ENCODE data around the gene FOXK2.
"Not testable (repeated sequence)": the region's sequence is repeated elsewhere in the genome, so short reads cannot be mapped to it uniquely, and the experiment has no call there.

The FOXK2 gene

DNA sequence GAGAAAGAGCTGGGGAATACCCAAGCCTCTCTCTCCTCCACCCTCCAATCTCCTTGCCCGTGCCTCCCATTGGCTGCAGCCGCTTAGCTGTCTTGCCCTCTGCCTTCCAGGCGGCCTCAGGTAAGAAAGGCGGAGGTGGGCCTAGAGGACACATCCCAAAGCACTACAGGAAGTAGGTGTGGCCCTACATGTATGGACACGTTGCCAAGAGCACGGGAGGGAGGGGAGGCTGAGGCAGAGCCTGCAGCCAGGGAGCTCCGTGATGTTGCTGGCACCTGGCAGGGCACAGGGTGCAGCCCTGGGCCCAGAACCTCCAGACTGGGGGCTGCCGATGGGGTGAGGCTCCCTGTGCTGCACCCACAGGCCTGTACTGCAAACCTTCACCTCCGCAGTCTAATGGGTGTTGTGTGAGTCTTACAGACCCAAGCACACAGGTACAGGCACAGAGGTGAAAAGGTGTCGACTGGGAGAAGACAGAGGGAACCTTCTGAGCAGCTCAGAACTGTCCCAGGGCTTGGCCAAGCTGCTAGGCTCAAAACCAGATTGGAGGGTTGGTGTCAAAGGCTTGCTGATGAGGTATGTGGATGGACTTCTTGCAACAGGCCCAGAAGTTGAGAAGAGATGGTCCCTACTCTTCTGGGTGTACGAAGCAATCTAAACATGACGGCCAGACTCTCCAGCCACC, 23.5 kb upstream of the FOXK2 start:
- no peak for DNase-seq (ENCODE audit: low read depth)

GRCh38 chr17:82496529-82497434, 22.8 kb upstream of the FOXK2 start:
- DNase-seq (ENCODE audit: low read depth), result peak; percentile 58

DNA sequence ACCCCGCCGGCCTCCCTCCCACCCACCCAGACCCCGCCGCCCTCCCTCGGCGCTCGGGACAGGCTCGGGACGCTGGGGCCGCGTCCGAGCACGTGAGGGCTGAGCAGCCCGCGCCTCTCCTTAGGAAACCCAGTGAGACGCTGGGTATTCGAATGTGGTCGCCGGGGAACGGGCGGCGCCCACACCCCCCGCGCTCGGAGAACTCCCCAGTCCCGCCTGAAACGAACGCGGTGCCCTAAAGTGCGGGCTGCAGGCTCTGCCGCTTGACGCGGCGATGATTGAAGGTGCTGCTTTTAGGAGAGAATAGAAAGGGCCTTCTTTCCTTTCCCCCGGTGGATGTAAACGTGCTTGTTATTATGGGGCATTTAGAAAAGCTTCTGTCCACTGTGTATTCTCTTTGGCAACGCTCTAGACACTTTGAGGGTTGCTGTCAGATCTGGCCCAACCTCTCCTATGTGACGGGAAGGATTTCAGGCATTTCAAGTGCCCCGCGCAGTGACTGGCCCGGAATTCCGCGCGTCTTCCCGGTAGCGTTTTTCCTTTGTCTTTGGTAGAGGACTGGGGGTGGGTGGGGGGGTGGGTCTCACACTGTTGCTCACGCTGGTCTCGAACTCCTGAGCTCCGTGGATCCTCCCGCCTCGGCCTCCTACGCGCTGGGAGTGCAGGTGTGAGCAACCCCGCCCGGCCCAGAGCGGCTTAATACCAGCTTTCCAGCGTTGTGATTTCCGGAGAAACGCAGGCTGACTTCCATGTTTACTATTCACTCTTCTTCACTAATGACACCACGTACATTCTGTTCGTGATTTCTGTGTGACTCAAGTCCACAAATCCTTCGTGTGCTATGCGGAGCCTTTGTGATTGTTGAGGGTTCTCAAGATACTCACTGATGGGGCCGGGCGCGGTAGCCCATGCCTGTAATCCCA, 21.8 kb upstream of the FOXK2 start:
- DNase-seq (ENCODE audit: low read depth), result peak; percentile 80

GRCh38 chr17:82502207-82502606, 17.3 kb upstream of the FOXK2 start:
- no peak for DNase-seq (ENCODE audit: low read depth)

DNA sequence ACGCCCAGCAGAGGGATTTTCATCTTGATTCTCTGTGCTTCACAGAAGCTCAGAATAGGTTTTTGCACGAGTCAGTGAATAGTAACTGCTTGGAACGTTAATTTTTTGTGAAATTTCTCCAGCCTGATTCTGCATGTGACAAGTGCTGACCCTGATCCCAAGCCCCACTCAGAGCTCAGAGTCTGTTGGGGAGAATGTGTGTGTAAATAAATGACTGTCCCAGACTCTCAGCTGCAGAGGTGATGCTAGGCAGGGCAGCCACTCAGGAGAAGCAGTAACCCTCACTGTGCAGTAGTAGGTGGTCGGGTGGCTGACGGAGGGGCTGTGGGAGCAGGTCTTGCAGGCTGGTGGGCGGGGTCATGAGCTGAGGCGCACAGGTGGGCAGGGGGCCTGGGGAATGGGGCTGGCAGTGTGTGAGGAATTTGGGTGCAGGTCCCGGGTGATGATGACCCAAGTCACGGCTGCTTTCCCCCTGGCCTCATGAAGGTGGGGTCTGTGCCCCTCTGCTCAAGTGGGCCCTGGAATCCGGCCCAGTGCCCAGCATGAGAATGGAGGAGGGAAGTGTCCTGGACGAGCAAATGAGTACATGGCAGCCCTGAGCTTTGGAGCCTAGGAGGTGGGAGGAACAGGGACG, 16.3 kb upstream of the FOXK2 start:
- DNase-seq (ENCODE audit: low read depth), result no peak

- no peak for DNase-seq (ENCODE audit: low read depth)
These were observed 15.7 kb upstream of the FOXK2 start for GRCh38 chr17:82503728-82504308.

DNA sequence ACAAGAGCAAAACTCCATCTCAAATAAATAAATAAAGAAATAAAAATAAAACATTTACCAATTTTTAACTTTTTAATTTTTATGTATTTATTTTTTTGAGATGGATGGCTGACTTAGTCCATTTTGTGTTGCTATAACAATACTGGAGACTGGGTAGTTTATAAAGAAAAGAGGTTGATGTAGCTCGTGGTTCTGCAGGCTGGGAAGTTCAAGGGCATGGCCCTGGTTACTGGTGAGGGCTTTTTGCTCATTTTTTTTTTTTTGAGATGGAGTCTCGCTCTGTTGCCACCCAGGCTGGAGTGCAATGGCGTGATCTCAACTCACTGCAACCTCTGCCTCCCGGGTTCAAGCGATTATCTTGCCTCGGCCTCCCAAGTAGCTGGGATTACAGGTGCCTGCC, 14.2 kb upstream of the FOXK2 start:
- no peak for DNase-seq (ENCODE audit: low read depth)

DNA sequence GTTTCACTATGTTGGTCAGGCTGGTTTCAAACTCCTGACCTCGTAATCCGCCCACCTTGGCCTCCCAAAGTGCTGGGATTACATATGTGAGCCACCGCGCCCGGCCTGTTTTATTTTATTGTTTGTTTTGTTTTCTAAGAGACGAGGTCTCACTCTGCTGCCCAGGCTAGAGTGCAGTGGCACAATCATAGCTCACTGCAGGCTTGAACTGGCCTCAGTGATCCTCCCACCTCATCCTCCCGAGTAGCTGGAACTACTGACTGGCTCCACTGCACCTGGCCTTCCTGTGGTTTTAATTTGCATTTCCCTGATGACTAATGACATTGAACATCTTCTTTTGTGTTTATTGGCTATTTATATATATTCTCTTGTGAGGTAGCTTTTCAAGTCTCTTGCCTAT, 13.1 kb upstream of the FOXK2 start:
- DNase-seq (ENCODE audit: low read depth), result not testable (repeated sequence)

DNA sequence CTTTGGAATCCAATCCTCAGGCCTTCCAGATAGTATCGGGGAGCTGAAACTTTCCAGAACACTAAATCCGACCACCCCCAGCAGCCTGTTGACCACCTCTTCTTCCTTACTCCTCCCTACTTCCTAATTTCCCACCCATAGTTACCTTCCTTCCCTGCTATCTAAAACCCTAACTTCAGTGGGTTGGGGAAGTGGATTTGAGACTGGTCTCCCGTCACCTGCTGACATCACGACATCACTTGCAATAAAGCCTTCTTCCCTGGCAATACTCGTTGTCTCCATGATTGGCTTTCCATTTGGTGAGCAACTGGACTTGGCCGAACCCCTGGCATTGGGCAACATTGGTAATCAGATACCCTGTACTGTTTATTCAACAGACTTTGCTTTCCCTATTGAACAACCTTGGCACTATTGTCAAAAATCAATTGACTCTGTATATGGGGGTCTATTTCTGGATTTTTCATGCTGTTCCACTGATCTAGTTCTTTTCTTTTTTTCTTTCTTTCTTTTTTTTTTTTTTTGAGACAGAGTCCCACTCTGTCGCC, 11.8 kb upstream of the FOXK2 start:
- DNase-seq (ENCODE audit: low read depth), result no peak

DNA sequence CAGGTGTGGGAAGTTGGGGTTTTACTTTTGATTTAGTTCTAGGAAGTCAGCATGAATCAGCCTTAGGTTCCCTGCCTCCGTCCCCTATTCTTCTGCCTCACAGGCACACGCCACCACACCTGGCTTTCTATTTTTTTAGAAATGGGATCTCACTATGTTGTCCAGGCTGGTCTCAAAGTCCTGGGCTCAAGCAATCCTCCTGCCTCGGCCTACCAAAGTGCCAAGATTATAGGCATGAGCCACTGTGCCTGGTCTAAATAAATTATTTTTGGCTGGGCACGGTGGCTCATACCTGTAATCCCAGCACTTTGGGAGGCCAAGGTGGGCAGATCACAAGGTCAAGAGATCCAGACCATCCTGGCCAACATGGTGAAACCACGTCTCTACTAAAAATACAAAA, 7.9 kb upstream of the FOXK2 start:
- DNase-seq (ENCODE audit: low read depth), result not testable (repeated sequence)

DNA sequence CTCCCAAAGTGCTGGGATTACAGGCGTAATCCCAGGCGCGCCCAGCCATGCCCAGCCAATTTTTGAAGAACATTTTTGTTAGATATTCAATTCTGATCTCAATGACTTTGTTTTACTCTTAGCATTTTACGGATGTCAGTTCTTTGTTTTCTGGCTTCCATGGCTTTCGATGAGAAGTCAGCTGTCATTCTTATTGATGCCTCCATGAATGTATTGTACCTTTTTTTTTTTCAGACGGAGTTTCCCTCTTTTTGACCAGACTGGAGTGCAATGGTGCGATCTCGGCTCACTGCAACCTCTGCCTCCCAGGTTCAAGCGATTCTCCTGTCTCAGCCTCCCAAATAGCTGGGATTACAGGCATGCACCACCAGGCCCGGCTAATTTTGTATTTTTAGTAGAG, 5.7 kb upstream of the FOXK2 start:
- not testable (repeated sequence) for DNase-seq (ENCODE audit: low read depth)

DNA sequence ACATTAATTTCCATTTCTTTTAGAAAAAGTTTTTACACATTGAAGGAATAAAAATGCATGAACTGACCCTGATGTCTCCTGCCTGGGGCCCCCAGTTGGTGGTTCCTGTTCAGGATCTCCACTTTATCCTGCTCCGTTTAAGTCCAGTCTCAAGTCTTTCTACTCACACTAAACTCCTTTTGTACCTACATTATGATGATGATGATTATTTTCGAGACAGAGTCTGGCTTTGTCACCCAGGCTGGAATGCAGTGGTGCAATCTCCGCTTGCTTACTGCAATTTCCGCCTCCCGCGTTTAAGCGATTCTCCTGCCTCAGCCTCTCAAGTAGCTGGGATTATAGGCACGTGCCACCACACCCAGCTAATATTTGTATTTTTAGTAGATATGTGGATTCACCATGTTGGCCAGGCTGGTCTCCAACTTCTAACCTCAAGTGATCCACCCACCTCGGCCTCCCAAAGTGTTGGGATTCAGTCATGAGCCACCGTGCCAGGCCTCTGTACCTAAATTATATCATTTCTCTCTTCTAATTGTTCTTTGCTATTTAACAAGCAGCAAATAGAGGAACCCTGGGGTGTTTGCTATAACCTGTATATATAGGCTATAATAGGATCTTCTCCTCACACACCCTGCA, 2.2 kb upstream of the FOXK2 start:
- DNase-seq (ENCODE audit: low read depth), result no peak

DNA sequence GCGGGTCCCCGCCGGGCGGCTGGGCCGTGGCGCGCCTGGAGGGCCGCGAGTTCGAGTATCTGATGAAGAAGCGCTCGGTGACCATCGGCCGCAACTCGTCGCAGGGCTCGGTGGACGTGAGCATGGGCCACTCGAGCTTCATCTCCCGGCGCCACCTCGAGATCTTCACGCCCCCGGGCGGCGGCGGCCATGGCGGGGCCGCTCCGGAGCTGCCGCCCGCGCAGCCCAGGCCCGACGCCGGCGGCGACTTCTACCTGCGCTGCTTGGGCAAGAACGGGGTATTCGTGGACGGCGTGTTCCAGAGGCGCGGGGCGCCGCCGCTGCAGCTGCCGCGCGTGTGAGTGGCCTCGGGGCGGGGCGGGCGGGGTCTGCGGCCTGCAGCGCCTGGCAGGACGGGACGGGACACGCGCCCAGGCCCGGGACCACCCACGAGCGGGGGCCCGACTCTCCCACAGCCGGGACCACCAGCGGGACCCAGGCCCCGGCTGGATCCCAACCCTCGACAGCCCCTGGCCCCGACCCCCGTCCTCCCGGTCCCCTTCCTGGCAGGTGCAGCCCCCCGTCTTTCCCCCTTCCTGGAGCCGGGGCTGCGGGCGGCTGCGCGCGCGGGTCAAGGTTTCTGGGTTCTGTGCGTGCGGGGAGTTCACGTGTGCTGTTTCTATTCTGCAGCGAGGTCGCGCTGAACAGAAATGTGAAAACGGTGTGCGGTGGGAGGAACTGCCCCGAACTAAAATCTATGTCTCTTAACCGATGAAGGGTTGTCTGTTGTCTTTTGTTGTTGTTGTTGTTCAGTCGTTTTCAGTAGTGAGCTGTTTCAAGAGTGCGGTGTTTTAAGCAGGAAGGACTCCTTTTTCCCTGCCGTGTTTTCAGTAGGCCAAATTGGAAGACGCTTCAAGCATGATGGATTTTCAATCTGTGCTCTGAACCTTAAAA, 705 bp downstream of the FOXK2 start:
- no peak for DNase-seq (ENCODE audit: low read depth)

DNA sequence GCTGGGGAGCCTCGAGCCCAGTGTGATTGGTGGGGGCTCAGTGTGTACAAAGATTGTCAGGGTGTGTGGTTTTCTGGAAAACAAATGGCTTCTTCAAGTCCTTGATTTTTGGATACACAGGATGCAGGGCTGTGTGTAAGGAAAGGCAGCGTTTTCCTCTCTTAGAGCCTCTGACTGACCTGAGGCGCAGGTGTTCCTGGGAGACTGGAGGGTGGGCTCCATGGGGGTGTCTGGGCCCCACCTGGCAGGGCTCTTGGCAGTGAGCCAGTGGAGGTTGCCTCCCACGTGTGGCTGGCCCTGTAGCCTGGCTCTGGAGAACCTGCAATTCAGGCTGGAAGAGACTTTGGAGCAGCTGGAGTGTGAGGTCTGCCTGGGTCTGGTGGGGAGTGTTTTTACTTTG, 5.0 kb downstream of the FOXK2 start:
- no peak for DNase-seq (ENCODE audit: low read depth)

GRCh38 chr17:82525712-82526111, 6.2 kb downstream of the FOXK2 start:
- DNase-seq (ENCODE audit: low read depth), result no peak

DNA sequence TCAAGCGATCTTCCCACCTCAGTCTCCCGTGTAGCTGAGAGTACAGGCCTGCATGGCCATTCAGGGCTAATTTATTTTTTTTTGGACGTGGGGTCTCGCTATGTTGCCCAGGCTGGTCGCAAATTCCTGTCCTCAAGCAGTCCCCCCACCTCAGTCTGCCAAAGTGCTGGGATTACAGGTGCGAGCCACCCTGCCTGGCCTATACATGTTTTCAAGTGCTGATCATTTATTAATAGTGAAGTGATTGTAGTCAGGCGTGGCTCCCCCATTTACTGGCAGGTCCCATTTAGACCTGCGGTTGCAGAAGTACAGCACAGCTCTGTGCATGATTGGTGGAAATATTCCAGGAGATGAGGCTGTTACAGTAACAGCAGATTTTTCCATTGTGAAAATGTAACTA, 8.4 kb downstream of the FOXK2 start:
- no peak for DNase-seq (ENCODE audit: low read depth)

- DNase-seq (ENCODE audit: low read depth), result no peak
These were observed 9.1 kb downstream of the FOXK2 start for GRCh38 chr17:82528484-82529265.

- DNase-seq (ENCODE audit: low read depth), result no peak
These were observed 10.4 kb downstream of the FOXK2 start for GRCh38 chr17:82529914-82530300.

DNA sequence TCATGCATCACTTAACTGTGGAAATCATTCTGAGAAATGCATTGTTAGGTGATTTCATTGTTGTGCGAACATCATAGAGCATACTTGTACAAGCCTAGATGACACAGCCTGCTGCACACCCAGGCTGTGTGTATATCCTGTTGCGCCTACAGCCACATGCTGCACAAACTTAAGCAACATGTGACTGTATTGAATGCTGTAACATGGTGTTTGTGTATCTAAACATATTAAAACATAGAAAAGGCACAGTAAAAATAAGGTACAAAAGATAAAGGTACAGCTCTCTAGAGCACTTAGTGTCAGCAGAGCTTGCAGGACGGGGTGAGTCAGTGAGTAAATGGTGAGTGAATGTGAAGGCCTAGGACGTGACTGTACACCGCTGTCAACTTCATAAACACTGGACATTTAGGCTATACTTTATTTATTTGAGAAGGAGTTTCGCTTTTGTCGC, 11.9 kb downstream of the FOXK2 start:
- DNase-seq (ENCODE audit: low read depth), result peak; percentile 56
